Measurements from ENCODE around the gene USP28.

USP28 gene

DNA sequence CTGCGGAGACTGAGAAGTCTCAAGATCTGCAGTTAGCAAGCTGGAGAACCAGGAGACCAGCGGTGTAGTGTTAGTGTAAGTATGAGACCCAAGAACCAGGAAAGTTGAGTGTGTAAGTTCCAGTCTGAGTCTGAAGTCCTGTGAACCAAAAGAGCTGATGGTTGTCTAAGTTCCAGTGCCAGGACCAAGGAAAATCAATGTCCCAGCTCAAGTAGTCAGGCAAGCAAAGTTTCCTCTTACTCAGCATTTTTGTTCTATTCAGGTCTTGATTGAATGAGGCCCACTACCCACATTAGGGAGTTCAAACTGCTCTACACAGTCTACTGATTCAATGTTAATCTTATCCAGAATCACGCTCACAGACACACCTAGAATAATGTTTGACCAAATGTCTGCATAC, 11.0 kb downstream of the USP28 start:
- peaks cover 7% of the 10 kb centered on the region for H3K4me1 ChIP-seq (ENCODE audit: insufficient read depth, poor library complexity, severe bottlenecking)
- no peaks in the 10 kb centered on the region for H3K9me3 ChIP-seq (ENCODE audit: severe bottlenecking)
- no peak for ATAC-seq (ENCODE audit: low read depth)
- no peak for DNase-seq (ENCODE audit: low spot score)
- no peak for TF ChIP-seq CTCF (IDR thresholded peaks at IDR 0.05; ENCODE audit: poor library complexity, severe bottlenecking)
- no peak overlapping the region for H3K27ac ChIP-seq (ENCODE audit: poor library complexity, severe bottlenecking)
- no peak overlapping the region for H3K4me3 ChIP-seq (ENCODE audit: severe bottlenecking)
- no peaks in the 10 kb centered on the region for H3K27me3 ChIP-seq (ENCODE audit: insufficient read depth, poor library complexity, severe bottlenecking)
- H3K36me3 ChIP-seq (ENCODE audit: low read depth): no peaks in the 10 kb centered on the region

GRCh38 chr11:113862435-113862834, 12.9 kb downstream of the USP28 start:
- TF ChIP-seq CTCF (IDR thresholded peaks at IDR 0.05; ENCODE audit: poor library complexity, severe bottlenecking): no peak
- Histone ChIP-seq H3K9me3 (ENCODE audit: severe bottlenecking) (no peaks in the 10 kb centered on the region), H3K4me1 (ENCODE audit: insufficient read depth, poor library complexity, severe bottlenecking) (peaks cover 13% of the 10 kb centered on the region), H3K27me3 (ENCODE audit: insufficient read depth, poor library complexity, severe bottlenecking) (no peaks in the 10 kb centered on the region), H3K27ac (ENCODE audit: poor library complexity, severe bottlenecking) (no peak overlapping the region), H3K36me3 (ENCODE audit: low read depth) (no peaks in the 10 kb centered on the region), H3K4me3 (ENCODE audit: severe bottlenecking) (no peak overlapping the region)
- ATAC-seq (ENCODE audit: low read depth) (peak; percentile 75), DNase-seq (ENCODE audit: low spot score) (no peak)

DNA sequence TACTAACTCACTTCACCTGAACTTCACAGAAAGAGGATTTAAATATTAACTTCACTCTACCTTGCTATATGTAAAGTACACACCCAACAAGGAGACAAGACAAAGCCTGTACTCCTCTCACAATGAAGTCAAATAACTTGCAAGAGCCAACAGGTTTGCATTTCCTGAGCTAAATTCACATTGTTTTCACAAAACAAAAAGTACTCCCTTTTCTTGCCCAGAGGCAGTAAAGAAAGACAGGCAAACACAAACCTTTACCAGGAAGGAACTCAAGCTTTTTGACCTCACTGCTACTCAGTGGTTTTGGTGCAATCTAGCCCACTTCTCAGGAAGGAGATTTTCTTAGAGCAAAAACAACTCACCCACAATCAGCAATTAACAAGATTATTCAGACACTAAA, 15.7 kb downstream of the USP28 start:
- DNase-seq (ENCODE audit: low spot score) (no peak), ATAC-seq (ENCODE audit: low read depth) (peak; percentile 92)
- no peaks in the 10 kb centered on the region for H3K27me3 ChIP-seq (ENCODE audit: insufficient read depth, poor library complexity, severe bottlenecking)
- peaks cover 2% of the 10 kb centered on the region; the same call in 1 of the 2 replicates for H3K36me3 ChIP-seq (ENCODE audit: low read depth)
- H3K4me1 ChIP-seq (ENCODE audit: insufficient read depth, poor library complexity, severe bottlenecking): peaks cover 16% of the 10 kb centered on the region
- TF ChIP-seq CTCF (IDR thresholded peaks at IDR 0.05; ENCODE audit: poor library complexity, severe bottlenecking): no peak
- no peaks in the 10 kb centered on the region for H3K9me3 ChIP-seq (ENCODE audit: severe bottlenecking)
- no peak overlapping the region for H3K4me3 ChIP-seq (ENCODE audit: severe bottlenecking)
- H3K27ac ChIP-seq (ENCODE audit: poor library complexity, severe bottlenecking): peak overlapping the region; percentile 86

GRCh38 chr11:113856966-113857759, 18.2 kb downstream of the USP28 start:
- DNase-seq (ENCODE audit: low spot score) (no peak), ATAC-seq (ENCODE audit: low read depth) (no peak)
- no peaks in the 10 kb centered on the region for H3K27me3 ChIP-seq (ENCODE audit: insufficient read depth, poor library complexity, severe bottlenecking)
- H3K9me3 ChIP-seq (ENCODE audit: severe bottlenecking): no peaks in the 10 kb centered on the region
- H3K4me1 ChIP-seq (ENCODE audit: insufficient read depth, poor library complexity, severe bottlenecking): peaks cover 16% of the 10 kb centered on the region
- no peak for TF ChIP-seq CTCF (IDR thresholded peaks at IDR 0.05; ENCODE audit: poor library complexity, severe bottlenecking)
- no peak overlapping the region for H3K27ac ChIP-seq (ENCODE audit: poor library complexity, severe bottlenecking)
- H3K4me3 ChIP-seq (ENCODE audit: severe bottlenecking): no peak overlapping the region
- H3K36me3 ChIP-seq (ENCODE audit: low read depth): peaks cover 13% of the 10 kb centered on the region

- Histone ChIP-seq H3K36me3 (ENCODE audit: low read depth) (peaks cover 26% of the 10 kb centered on the region), H3K27me3 (ENCODE audit: insufficient read depth, poor library complexity, severe bottlenecking) (no peaks in the 10 kb centered on the region), H3K4me1 (ENCODE audit: insufficient read depth, poor library complexity, severe bottlenecking) (peaks cover 16% of the 10 kb centered on the region), H3K9me3 (ENCODE audit: severe bottlenecking) (no peaks in the 10 kb centered on the region), H3K27ac (ENCODE audit: poor library complexity, severe bottlenecking) (no peak overlapping the region), H3K4me3 (ENCODE audit: severe bottlenecking) (no peak overlapping the region)
- no peak for ATAC-seq (ENCODE audit: low read depth)
- DNase-seq (ENCODE audit: low spot score): no peak
- TF ChIP-seq CTCF (IDR thresholded peaks at IDR 0.05; ENCODE audit: poor library complexity, severe bottlenecking): no peak
Measured at GRCh38 chr11:113855803-113856202, 19.6 kb downstream of the USP28 start.
